ENCODE results near the gene CASP1. TPM values are rescaled to one million over a fixed set of nuclear protein-coding genes. Genes with fewer than 3 reads are reported as not detected.
A peak's percentile ranks its signal among the peaks of the same experiment; 100 is the strongest.
"Not testable (repeated sequence)": the region's sequence is repeated elsewhere in the genome, so short reads cannot be mapped to it uniquely, and the experiment has no call there.

CASP1 gene
- total RNA-seq (not detected in 2 replicates), polyA plus RNA-seq (0.12 TPM in 1 of 2 replicates, not detected in the other)

DNA sequence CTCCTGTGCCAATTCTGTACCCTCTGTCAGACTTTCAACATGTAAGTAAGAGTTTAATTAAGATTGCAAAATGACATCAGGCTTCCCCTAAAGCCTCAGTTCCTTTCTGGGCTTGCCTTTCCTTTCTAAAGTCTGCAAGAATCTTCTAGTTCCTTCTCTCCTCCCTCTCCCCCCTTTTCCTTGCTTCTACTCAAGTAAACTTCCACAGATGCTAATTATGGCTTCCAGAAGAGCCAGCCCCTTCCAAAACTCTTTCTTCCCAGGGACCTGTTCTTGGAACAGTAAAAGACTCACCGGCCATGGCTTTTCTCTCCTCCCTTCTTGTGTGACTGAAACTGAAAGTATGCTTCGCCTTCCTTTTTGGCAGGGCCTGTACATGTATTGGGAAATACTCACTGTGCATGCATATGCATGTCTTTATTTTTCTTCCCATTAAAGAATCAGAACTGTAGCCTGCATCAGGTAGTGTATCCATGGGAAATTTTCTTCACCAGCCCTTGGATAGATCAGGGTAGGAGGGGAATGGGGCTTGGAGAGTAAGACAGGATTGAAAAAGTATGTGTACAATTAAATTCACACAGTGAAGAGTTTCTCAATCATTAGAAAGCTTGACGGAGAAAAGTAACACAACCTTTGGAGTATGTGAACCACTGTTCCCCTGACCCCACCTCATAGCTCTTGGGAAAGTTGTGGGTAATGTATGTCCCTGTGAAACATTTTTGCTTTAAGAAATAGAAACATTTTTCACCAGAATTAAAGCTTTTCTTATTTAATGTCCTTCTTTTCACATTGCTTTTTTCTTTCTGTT lies at the start of gene CASP1:
Gene CASP1 (minus strand): TSS at position 332 of the 808 bp plus-strand sequence. CDS start 31 bp downstream, at position 301.
- DNase-seq (ENCODE audit: low read depth in 1 of 2, low spot score in 1 of 2) = peak in 1 of 2 donors; percentile 90
- Histone ChIP-seq H3K4me3 (no peak within 1 kb of the TSS), H3K27ac (no peak within 1 kb of the TSS), H3K27me3 (no peaks in the 10 kb centered on the region), H3K9me3 (ENCODE audit: low read depth) (no peaks in the 10 kb centered on the region), H3K36me3 (no peaks in the 10 kb centered on the region), H3K4me1 (ENCODE audit: low read depth) (no peaks in the 10 kb centered on the region)
- TF ChIP-seq, protein P1, sequence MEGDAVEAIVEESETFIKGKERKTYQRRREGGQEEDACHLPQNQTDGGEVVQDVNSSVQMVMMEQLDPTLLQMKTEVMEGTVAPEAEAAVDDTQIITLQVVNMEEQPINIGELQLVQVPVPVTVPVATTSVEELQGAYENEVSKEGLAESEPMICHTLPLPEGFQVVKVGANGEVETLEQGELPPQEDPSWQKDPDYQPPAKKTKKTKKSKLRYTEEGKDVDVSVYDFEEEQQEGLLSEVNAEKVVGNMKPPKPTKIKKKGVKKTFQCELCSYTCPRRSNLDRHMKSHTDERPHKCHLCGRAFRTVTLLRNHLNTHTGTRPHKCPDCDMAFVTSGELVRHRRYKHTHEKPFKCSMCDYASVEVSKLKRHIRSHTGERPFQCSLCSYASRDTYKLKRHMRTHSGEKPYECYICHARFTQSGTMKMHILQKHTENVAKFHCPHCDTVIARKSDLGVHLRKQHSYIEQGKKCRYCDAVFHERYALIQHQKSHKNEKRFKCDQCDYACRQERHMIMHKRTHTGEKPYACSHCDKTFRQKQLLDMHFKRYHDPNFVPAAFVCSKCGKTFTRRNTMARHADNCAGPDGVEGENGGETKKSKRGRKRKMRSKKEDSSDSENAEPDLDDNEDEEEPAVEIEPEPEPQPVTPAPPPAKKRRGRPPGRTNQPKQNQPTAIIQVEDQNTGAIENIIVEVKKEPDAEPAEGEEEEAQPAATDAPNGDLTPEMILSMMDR (IDR thresholded peaks at IDR 0.05; ENCODE audit: low read depth, low read length) = no peak

DNA sequence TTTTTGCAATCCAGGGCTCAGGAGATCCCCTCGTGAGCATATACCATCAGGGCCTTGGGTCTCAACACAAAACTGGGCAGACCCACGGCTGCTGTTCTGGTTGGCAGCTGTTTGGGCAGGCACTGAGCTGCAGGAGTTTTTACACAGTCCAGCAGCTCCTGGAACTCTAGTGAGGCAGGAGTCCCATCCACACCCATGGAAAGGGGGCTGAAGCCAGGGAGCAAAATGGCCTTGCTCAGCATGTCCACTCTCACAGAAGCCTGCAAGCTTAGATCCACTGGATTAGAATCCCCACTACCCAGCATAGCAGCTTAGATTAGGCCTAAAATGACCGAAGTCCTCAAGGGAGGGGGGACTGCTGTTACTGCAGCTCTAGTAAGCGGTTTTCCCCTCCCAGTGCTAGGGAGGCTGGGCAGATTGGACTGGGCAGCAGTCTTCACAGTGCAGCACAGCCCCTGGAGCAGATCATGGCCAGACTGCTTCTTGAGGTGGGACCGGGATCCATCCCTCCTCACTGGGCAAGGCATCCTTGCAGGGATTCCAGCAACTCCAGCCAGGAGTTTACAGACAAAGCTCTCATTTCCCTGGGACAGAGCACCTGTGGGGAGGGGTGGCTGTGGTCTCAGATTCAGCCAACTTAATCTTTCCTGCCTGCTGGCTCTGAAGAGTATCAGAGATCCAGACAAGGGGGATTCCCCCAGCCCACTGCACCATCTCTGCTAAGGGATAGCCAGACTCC lies 46.6 kb upstream of the CASP1 start:
- Histone ChIP-seq H3K4me3 (no peak overlapping the region), H3K36me3 (no peaks in the 10 kb centered on the region), H3K9me3 (ENCODE audit: low read depth) (no peaks in the 10 kb centered on the region), H3K4me1 (ENCODE audit: low read depth) (no peaks in the 10 kb centered on the region), H3K27ac (no peak overlapping the region), H3K27me3 (no peaks in the 10 kb centered on the region)
- no peak for DNase-seq (ENCODE audit: low read depth in 1 of 2, low spot score in 1 of 2)
- TF ChIP-seq, protein P1 (IDR thresholded peaks at IDR 0.05; ENCODE audit: low read depth, low read length) = no peak

- H3K36me3 ChIP-seq; H3K27me3 ChIP-seq; H3K27ac ChIP-seq; H3K4me1 ChIP-seq (ENCODE audit: low read depth); H3K9me3 ChIP-seq (ENCODE audit: low read depth); H3K4me3 ChIP-seq: not testable (repeated sequence)
- peak in 1 of 2 donors; percentile 30 for DNase-seq (ENCODE audit: low read depth in 1 of 2, low spot score in 1 of 2)
Observed at GRCh38 chr11:105080171-105080906, 45.4 kb upstream of the CASP1 start.

- H3K36me3 ChIP-seq = no peaks in the 10 kb centered on the region
- no peaks in the 10 kb centered on the region for H3K4me1 ChIP-seq (ENCODE audit: low read depth)
- H3K9me3 ChIP-seq (ENCODE audit: low read depth) = no peaks in the 10 kb centered on the region
- no peak for DNase-seq (ENCODE audit: low read depth in 1 of 2, low spot score in 1 of 2)
- no peak overlapping the region for H3K27ac ChIP-seq
- TF ChIP-seq, protein P1 (IDR thresholded peaks at IDR 0.05; ENCODE audit: low read depth, low read length) = no peak
- H3K27me3 ChIP-seq = no peaks in the 10 kb centered on the region
- no peak overlapping the region for H3K4me3 ChIP-seq
Observed at GRCh38 chr11:105078283-105078682, 43.3 kb upstream of the CASP1 start.

GRCh38 chr11:105077141-105077790 lies 42.3 kb upstream of the CASP1 start:
- DNase-seq (ENCODE audit: low read depth in 1 of 2, low spot score in 1 of 2); H3K36me3 ChIP-seq; H3K27me3 ChIP-seq: not testable (repeated sequence)

DNA sequence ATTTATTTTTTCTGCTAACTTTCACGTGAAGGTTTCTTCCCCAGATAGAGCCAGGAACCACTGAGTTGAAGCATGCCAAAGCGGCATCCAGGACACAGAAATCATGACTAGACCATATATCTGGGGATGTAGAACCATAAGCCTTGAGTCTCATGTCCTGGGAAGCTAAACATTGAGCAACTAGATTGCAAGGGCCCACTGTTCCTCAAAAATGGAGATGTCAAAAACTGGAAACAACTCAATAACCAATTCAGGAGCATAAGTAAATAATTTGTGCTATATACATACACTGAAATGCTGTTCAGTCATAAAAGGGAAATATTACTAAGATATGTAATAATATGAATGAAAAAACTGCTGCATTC lies 39.2 kb upstream of the CASP1 start:
- no peaks in the 10 kb centered on the region for H3K9me3 ChIP-seq (ENCODE audit: low read depth)
- no peaks in the 10 kb centered on the region for H3K36me3 ChIP-seq
- no peak overlapping the region for H3K27ac ChIP-seq
- TF ChIP-seq, protein P1 (IDR thresholded peaks at IDR 0.05; ENCODE audit: low read depth, low read length) = no peak
- H3K27me3 ChIP-seq = no peaks in the 10 kb centered on the region
- DNase-seq (ENCODE audit: low read depth in 1 of 2, low spot score in 1 of 2) = no peak
- peaks cover 3% of the 10 kb centered on the region for H3K4me1 ChIP-seq (ENCODE audit: low read depth)
- no peak overlapping the region for H3K4me3 ChIP-seq

More at GRCh38 chr11:105077141-105077790, 42.3 kb upstream of the CASP1 start:
- H3K9me3 ChIP-seq (ENCODE audit: low read depth); H3K4me1 ChIP-seq (ENCODE audit: low read depth); H3K27ac ChIP-seq; H3K4me3 ChIP-seq: not testable (repeated sequence)
